Left renal pelvis (tissue), 4 donors: ENCODE results near the gene CASS4. TPM values are rescaled to one million over a fixed set of nuclear protein-coding genes. Genes with fewer than 3 reads are reported as not detected.

ENCODE experiments used
- DNase-seq, 4 donors: peaks; one replicate each; pipeline ENCODE4 v3.0.0-alpha.2; 2013; ENCODE audit warnings: low read depth in 4 of 4, low spot score in 3 of 4
- polyA plus RNA-seq, 4 donors: library from polyadenylated mRNA; unstranded; fragments of 120-200 nt; gene quantifications; one replicate each; pipeline ENCODE4 v1.2.1, GENCODE V29; 2013; ENCODE audit not compliant: insufficient read length in 4 of 4

Gene CASS4
- polyA plus RNA-seq, 4 donors, result 0.63 to 3.3 (median 2.8) TPM

GRCh38 chr20:56442389-56443365 is 30.6 kb downstream of the CASS4 start:
- DNase-seq, result no peak

GRCh38 chr20:56443654-56444540 is 31.8 kb downstream of the CASS4 start:
- peak in 1 of 4 donors; percentile 39 for DNase-seq

GRCh38 chr20:56445130-56445529 is 33.1 kb downstream of the CASS4 start:
- DNase-seq, result no peak

GRCh38 chr20:56445540-56445939 is 33.5 kb downstream of the CASS4 start:
- no peak for DNase-seq

GRCh38 chr20:56447227-56447626 is 35.2 kb downstream of the CASS4 start:
- DNase-seq, result no peak

- no peak for DNase-seq
These were observed 37.4 kb downstream of the CASS4 start for GRCh38 chr20:56449459-56449858.

GRCh38 chr20:56451056-56451765 is 39.2 kb downstream of the CASS4 start:
- DNase-seq, result no peak

- no peak for DNase-seq
These were observed 41.3 kb downstream of the CASS4 start for GRCh38 chr20:56453352-56453751.

GRCh38 chr20:56454754-56455153 is 42.7 kb downstream of the CASS4 start:
- DNase-seq, result no peak

- no peak for DNase-seq
These were observed 46.3 kb downstream of the CASS4 start for GRCh38 chr20:56458206-56458821.

- no peak for DNase-seq
These were observed 48.4 kb downstream of the CASS4 start for GRCh38 chr20:56460459-56460858.

- DNase-seq, result no peak
These were observed 49.5 kb downstream of the CASS4 start for GRCh38 chr20:56461576-56461975.

- DNase-seq, result no peak
These were observed 51.4 kb downstream of the CASS4 start for GRCh38 chr20:56463428-56463827.

- no peak for DNase-seq
These were observed 53.9 kb downstream of the CASS4 start for GRCh38 chr20:56465997-56466396.

GRCh38 chr20:56467968-56468315 is 55.9 kb downstream of the CASS4 start:
- DNase-seq, result no peak

GRCh38 chr20:56468316-56469076 is 56.4 kb downstream of the CASS4 start, which contains the start of gene RTF2:
Gene RTF2 (plus strand): TSS chr20:56468627. CDS start chr20:56468698, 71 bp downstream.
- peak; percentile 75 to 86 (median 84) for DNase-seq

GRCh38 chr20:56469077-56469449 is 57.0 kb downstream of the CASS4 start:
- DNase-seq, result no peak

GRCh38 chr20:56483970-56484369 is 71.9 kb downstream of the CASS4 start:
- DNase-seq, result no peak

- no peak for DNase-seq
These were observed 75.2 kb downstream of the CASS4 start for GRCh38 chr20:56487216-56487615.

GRCh38 chr20:56488566-56488965 is 76.5 kb downstream of the CASS4 start:
- DNase-seq, result no peak
